ENCODE measurements around the gene CTAGE9.

CTAGE9 gene

DNA sequence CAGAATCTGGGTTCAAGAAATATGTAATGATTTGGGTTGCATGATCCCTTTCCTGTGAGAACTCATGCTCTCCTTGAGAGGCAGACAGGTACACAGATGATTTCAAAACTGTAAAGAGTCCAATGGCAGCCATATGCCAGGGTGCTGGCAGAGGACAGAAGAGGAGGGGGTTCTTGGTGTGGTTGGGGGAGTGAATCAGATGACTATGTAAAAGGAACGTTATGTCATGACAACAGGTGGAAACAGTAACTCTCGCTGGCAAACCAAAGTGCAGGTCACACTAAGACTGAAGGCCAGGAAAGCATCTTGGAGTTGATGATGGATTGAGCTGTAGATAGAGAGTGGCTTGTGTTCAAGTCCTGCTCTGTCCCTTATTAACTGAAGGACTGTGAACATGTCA lies 29.9 kb downstream of the CTAGE9 start (continued):
- TF ChIP-seq, protein P1, sequence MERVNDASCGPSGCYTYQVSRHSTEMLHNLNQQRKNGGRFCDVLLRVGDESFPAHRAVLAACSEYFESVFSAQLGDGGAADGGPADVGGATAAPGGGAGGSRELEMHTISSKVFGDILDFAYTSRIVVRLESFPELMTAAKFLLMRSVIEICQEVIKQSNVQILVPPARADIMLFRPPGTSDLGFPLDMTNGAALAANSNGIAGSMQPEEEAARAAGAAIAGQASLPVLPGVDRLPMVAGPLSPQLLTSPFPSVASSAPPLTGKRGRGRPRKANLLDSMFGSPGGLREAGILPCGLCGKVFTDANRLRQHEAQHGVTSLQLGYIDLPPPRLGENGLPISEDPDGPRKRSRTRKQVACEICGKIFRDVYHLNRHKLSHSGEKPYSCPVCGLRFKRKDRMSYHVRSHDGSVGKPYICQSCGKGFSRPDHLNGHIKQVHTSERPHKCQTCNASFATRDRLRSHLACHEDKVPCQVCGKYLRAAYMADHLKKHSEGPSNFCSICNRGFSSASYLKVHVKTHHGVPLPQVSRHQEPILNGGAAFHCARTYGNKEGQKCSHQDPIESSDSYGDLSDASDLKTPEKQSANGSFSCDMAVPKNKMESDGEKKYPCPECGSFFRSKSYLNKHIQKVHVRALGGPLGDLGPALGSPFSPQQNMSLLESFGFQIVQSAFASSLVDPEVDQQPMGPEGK (CRISPR knock-in tag; IDR thresholded peaks at IDR 0.05; ENCODE audit: borderline replicate concordance): no peak

DNA sequence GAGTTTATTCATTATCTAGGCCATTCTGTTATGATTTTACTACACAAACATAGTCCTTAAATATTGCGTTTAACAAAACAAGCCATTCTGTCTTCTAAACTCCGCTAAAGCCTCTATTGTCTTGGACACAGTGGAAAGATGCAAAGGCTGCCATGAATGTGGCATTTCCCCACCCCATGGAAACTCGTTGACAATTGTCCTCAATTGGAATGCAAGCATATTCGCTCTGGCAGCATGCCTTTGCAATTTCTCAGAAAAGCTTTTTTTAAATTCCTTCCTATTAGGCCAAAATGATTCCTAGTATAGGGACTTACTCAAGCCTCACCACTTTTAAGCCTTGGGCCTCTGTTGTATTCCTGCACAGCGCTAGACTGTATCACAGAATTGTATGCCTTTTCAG lies 32.4 kb downstream of the CTAGE9 start:
- no peak for ATAC-seq
- TF ChIP-seq ZFP3 (CRISPR knock-in tag; IDR thresholded peaks at IDR 0.05): no peak
- TF ChIP-seq RARB (CRISPR knock-in tag; IDR thresholded peaks at IDR 0.05): no peak
- no peak for TF ChIP-seq ZNF70 (CRISPR knock-in tag; IDR thresholded peaks at IDR 0.05)
- TF ChIP-seq BACH2 (CRISPR knock-in tag; IDR thresholded peaks at IDR 0.05; ENCODE audit: borderline replicate concordance): no peak
- TF ChIP-seq OSR1 (CRISPR knock-in tag; IDR thresholded peaks at IDR 0.05): no peak
- TF ChIP-seq ZNF8 (CRISPR knock-in tag; IDR thresholded peaks at IDR 0.05): no peak
- no peak for TF ChIP-seq ISL1 (CRISPR knock-in tag; IDR thresholded peaks at IDR 0.05)
- TF ChIP-seq, protein P2, sequence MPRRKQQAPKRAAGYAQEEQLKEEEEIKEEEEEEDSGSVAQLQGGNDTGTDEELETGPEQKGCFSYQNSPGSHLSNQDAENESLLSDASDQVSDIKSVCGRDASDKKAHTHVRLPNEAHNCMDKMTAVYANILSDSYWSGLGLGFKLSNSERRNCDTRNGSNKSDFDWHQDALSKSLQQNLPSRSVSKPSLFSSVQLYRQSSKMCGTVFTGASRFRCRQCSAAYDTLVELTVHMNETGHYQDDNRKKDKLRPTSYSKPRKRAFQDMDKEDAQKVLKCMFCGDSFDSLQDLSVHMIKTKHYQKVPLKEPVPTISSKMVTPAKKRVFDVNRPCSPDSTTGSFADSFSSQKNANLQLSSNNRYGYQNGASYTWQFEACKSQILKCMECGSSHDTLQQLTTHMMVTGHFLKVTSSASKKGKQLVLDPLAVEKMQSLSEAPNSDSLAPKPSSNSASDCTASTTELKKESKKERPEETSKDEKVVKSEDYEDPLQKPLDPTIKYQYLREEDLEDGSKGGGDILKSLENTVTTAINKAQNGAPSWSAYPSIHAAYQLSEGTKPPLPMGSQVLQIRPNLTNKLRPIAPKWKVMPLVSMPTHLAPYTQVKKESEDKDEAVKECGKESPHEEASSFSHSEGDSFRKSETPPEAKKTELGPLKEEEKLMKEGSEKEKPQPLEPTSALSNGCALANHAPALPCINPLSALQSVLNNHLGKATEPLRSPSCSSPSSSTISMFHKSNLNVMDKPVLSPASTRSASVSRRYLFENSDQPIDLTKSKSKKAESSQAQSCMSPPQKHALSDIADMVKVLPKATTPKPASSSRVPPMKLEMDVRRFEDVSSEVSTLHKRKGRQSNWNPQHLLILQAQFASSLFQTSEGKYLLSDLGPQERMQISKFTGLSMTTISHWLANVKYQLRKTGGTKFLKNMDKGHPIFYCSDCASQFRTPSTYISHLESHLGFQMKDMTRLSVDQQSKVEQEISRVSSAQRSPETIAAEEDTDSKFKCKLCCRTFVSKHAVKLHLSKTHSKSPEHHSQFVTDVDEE (CRISPR knock-in tag; IDR thresholded peaks at IDR 0.05): no peak
- TF ChIP-seq, protein P3, sequence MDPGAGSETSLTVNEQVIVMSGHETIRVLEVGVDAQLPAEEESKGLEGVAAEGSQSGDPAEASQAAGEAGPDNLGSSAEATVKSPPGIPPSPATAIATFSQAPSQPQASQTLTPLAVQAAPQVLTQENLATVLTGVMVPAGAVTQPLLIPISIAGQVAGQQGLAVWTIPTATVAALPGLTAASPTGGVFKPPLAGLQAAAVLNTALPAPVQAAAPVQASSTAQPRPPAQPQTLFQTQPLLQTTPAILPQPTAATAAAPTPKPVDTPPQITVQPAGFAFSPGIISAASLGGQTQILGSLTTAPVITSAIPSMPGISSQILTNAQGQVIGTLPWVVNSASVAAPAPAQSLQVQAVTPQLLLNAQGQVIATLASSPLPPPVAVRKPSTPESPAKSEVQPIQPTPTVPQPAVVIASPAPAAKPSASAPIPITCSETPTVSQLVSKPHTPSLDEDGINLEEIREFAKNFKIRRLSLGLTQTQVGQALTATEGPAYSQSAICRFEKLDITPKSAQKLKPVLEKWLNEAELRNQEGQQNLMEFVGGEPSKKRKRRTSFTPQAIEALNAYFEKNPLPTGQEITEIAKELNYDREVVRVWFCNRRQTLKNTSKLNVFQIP (CRISPR knock-in tag; IDR thresholded peaks at IDR 0.05; ENCODE audit: borderline replicate concordance, low read depth): no peak
- TF ChIP-seq ESRRG (CRISPR knock-in tag; IDR thresholded peaks at IDR 0.05): no peak
- TF ChIP-seq, protein P4, sequence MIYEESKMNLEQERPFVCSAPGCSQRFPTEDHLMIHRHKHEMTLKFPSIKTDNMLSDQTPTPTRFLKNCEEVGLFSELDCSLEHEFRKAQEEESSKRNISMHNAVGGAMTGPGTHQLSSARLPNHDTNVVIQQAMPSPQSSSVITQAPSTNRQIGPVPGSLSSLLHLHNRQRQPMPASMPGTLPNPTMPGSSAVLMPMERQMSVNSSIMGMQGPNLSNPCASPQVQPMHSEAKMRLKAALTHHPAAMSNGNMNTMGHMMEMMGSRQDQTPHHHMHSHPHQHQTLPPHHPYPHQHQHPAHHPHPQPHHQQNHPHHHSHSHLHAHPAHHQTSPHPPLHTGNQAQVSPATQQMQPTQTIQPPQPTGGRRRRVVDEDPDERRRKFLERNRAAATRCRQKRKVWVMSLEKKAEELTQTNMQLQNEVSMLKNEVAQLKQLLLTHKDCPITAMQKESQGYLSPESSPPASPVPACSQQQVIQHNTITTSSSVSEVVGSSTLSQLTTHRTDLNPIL (CRISPR knock-in tag; IDR thresholded peaks at IDR 0.05; ENCODE audit: low read depth): no peak
- TF ChIP-seq, protein P1 (CRISPR knock-in tag; IDR thresholded peaks at IDR 0.05; ENCODE audit: borderline replicate concordance): no peak
- no peak for TF ChIP-seq SNAI2 (CRISPR knock-in tag; IDR thresholded peaks at IDR 0.05)
- no peak for TF ChIP-seq PPARA (CRISPR knock-in tag; IDR thresholded peaks at IDR 0.05; ENCODE audit: borderline replicate concordance)
- no peak for TF ChIP-seq ZC3H10 (CRISPR knock-in tag; IDR thresholded peaks at IDR 0.05)
- TF ChIP-seq, protein P5, sequence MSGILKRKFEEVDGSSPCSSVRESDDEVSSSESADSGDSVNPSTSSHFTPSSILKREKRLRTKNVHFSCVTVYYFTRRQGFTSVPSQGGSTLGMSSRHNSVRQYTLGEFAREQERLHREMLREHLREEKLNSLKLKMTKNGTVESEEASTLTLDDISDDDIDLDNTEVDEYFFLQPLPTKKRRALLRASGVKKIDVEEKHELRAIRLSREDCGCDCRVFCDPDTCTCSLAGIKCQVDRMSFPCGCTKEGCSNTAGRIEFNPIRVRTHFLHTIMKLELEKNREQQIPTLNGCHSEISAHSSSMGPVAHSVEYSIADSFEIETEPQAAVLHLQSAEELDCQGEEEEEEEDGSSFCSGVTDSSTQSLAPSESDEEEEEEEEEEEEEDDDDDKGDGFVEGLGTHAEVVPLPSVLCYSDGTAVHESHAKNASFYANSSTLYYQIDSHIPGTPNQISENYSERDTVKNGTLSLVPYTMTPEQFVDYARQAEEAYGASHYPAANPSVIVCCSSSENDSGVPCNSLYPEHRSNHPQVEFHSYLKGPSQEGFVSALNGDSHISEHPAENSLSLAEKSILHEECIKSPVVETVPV (CRISPR knock-in tag; IDR thresholded peaks at IDR 0.05): no peak
- TF ChIP-seq TOX (CRISPR knock-in tag; IDR thresholded peaks at IDR 0.05; ENCODE audit: borderline replicate concordance): no peak
- TF ChIP-seq CSDC2 (CRISPR knock-in tag; IDR thresholded peaks at IDR 0.05): no peak
- no peak for TF ChIP-seq GLIS3 (CRISPR knock-in tag; IDR thresholded peaks at IDR 0.05)

DNA sequence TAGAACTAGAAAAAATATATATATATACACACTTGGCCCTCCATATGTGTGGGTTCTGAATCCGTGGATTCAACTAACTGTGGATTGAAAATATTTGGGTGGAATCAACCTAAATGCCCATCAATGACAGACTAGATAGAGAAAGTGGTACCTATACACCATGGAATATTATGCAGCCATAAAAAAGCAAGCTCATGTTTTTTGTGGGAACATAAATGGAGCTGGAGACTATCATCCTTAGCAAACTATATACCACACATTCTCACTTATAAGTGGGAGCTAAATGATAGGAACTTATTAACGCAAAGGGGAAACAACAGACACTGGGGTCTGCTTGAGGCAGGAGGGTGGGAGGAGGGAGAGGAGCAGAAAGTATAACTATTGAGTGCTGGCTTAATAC lies 37.6 kb downstream of the CTAGE9 start:
- no peak for ATAC-seq
- TF ChIP-seq ZNF8 (CRISPR knock-in tag; IDR thresholded peaks at IDR 0.05) (no peak), ZC3H10 (CRISPR knock-in tag; IDR thresholded peaks at IDR 0.05) (no peak), ARNTL (CRISPR knock-in tag; IDR thresholded peaks at IDR 0.05; ENCODE audit: borderline replicate concordance, low read depth) (no peak), ESRRG (CRISPR knock-in tag; IDR thresholded peaks at IDR 0.05) (no peak), TOX (CRISPR knock-in tag; IDR thresholded peaks at IDR 0.05; ENCODE audit: borderline replicate concordance) (no peak), BACH2 (CRISPR knock-in tag; IDR thresholded peaks at IDR 0.05; ENCODE audit: borderline replicate concordance) (no peak), OSR1 (CRISPR knock-in tag; IDR thresholded peaks at IDR 0.05) (no peak), ISL1 (CRISPR knock-in tag; IDR thresholded peaks at IDR 0.05) (no peak), ZFP30 (CRISPR knock-in tag; IDR thresholded peaks at IDR 0.05) (no peak)
- TF ChIP-seq, protein P5 (CRISPR knock-in tag; IDR thresholded peaks at IDR 0.05): no peak
- TF ChIP-seq, protein P3 (CRISPR knock-in tag; IDR thresholded peaks at IDR 0.05; ENCODE audit: borderline replicate concordance, low read depth): no peak
- TF ChIP-seq, protein P1 (CRISPR knock-in tag; IDR thresholded peaks at IDR 0.05; ENCODE audit: borderline replicate concordance): no peak
